ENCODE data around the gene PIGQ.

Gene PIGQ

GRCh38 chr16:569445-570254, at the start of gene PIGQ:
Gene PIGQ, plus strand, starts transcription at chr16:569968. Its CDS starts 4,107 bp downstream, at chr16:574075.
- DNase-seq: peak; percentile 89

- DNase-seq: no peak
Observed at GRCh38 chr16:520847-521246, 48.9 kb upstream of the PIGQ start.

GRCh38 chr16:521381-522210, 48.2 kb upstream of the PIGQ start:
- no peak for DNase-seq

- DNase-seq: no peak
Observed at GRCh38 chr16:522320-523096, 47.3 kb upstream of the PIGQ start.

- DNase-seq: no peak
Observed at GRCh38 chr16:523097-523741, 46.5 kb upstream of the PIGQ start.

- DNase-seq: no peak
Observed at GRCh38 chr16:524274-525040, 45.3 kb upstream of the PIGQ start.

- DNase-seq: no peak
Observed at GRCh38 chr16:525123-525519, 44.6 kb upstream of the PIGQ start.

DNA sequence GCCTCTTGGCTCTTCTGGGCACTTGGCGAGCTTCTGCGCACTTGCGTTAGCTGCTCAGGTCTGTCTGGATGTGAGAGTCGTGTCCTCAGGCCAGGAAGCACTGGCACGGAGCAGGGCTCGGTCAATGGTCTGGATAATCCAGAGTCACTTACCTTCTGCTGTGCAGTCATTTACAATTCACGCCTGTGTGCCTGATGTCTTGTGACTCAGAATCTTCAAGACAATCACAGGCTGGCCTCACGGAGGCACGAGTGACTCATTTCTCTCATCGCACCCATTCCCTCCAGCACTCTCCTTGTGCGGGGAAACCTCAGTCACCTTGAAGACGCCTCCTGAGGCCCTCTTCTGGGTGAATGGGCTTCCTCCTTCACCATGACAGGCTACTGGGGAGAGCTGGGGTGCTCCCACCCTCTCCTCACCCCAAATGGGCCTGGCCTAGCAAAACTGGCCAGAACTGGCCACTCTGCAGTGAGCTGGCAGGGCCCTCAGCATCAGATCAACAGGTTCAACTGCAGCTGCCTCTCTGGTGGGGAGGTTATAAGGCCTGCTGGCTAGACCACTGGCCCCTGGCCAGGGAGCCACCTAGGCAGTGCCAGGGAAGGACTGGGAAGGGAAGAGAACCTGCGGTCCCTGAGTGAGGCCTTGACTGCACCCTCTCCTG, 44.1 kb upstream of the PIGQ start:
- DNase-seq: peak; percentile 84

DNA sequence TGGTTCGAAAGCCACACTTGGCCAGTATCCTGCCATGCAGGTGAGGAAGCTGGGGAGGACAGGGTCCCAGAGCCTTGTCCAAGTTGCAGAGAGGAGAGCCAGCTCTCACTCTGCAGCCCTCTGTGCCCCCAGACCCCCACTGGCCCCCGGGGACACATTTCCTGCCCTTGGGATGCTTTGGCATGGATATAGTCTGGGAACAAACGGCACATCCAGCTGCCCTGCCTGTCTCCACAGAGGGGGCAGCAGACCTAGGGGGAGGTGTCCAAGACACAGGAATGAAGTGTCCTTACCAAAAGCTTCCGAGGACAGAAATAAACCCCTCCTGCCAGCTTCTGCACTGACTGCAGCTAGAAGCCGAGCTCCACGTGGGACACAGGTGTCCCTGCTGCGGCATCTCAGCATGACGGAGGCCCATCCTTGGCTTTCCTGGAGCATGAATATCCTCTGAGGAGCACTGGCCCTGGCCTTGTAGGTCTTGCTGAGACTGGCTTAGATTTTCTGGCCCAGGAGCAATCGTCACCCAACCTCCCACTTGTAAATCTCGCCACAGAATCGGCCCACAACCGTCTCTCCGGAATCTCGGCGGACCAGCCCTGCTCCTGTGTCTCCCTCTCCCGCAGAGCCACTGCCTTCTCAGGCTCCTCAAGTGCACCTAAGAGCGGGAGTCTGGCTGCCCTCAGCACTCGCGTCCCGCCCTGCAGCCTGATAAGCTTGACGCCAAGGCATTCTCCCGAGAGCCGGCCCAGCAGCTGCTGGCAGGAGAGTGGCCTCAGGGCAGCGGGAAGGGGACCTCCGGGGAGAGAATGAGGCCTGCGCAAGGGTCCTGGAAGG, 43.4 kb upstream of the PIGQ start:
- peak; percentile 70 for DNase-seq

- DNase-seq: peak; percentile 93
Observed at GRCh38 chr16:527015-527903, 42.5 kb upstream of the PIGQ start, which contains the start of gene CAPN15. Gene CAPN15, plus strand, starts transcription at chr16:527712. Its CDS starts 19,127 bp downstream, at chr16:546839.

DNA sequence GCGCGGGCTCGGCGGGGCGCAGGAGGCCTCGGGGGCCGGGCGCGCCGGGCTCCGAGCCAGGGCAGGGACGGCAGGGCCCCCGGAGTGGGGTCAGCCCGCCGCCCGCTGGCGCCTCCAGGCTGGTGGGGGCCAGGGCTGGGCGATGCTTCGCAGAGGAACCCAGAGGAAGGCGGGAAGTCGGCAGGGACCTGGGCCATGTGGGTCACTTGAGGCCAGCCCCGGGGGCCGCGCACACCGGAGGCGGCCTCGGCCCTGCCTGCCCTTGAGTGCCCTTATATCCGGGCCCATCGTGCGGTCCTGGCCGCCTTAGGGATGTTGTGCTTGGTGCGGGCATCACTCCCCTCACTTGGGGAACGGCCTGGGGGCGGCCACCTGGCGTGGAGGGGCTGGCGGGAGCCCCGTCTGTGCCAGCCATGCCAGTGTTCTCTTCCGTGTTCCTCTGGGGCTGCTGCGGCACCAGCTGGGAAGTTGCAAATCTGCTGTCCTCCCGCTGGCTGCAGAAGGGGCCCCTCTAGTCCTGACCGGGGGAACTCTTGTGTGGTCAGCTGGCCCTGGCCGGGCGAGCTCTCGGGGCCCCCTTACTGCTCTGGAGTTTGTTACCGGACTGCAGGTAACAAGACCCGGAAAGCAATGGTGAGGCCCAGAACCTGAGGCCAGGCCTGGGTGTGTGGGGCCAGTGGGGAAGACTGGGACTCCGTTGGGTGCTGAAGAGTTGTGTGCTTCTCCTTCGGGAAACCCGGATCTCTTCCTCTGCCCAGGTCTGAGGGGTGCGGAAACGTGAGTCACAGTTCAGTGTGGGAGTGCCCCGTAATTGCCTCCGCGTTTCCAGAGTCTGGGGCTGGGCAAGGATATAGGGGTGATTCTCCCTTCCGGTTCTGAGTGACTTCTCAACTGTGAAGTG, 41.4 kb upstream of the PIGQ start:
- peak; percentile 73 for DNase-seq

- DNase-seq: no peak
Observed at GRCh38 chr16:529012-529575, 40.7 kb upstream of the PIGQ start.

DNA sequence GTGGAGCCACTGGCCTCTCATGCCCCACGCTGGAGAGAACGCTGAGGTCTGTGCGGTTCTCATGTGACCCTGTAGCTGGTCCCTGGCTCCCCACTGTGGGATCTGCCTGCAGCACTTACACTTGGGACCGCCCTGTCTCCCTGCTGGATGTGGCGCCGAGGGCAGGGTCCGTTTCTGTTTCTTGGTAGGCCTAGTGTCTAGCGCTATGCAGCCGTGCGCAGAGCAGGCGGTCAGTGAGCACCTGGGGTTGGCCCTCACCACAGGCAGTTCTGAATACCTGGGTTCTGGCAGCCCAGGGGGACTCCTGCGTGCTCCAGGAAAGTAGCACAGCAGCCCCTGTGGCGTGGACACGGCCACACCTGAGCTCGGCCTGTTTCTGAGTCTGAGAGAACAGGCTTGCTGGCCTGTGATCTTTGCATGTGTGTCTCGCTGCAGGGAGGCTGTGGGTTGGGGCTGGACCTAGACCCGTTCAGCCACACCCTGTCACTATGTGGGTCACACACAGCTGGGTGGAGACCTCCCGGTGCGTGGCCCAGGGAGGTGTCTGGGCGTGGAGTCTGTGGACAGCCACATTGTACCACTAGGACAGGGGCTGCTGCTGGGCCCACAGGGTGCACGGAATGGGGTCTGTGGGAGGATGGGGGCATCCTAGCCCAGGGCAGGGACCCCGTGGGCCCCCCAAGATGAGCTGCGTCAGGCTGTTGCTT, 39.5 kb upstream of the PIGQ start:
- no peak for DNase-seq

- no peak for DNase-seq
Observed at GRCh38 chr16:531494-532125, 38.2 kb upstream of the PIGQ start.

- no peak for DNase-seq
Observed at GRCh38 chr16:533391-534123, 36.2 kb upstream of the PIGQ start.

GRCh38 chr16:534135-534534, 35.6 kb upstream of the PIGQ start:
- no peak for DNase-seq

Measured in activated CD8-positive, alpha-beta memory T cell treated with anti-CD3 and anti-CD28 coated beads, Interleukin-2, amount 50 U/mL, for 48 hours (primary cell).